ENCODE results near the gene DCC.

Gene DCC

GRCh38 chr18:52541056-52541455 lies 201.1 kb downstream of the DCC start:
- CTCF ChIA-PET = no interaction called here
- POLR2A ChIA-PET = no interaction called here
- DNase-seq (ENCODE audit: extremely low spot score) = no peak
- no peak for TF ChIP-seq ELF4 (IDR thresholded peaks at IDR 0.05)

DNA sequence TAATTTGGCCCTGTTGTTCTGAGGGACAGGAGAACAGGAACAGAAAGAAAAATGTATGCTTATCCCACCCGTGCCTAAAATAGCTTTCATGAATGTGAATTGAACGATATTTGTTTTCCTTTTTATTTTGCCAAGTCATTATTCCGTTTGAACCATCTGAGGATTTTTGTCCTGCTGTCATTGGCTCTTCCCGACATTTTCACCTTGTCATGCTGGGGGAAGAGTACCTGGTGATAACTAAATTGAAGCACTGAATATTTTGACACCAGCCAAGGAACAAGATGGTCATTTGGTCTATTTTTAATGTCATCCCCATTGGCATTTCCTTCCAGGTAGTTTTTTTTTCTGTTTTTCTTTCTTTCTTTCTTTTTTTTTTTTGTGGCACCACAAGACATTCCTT lies 204.1 kb downstream of the DCC start:
- CTCF ChIA-PET = no interaction called here
- DNase-seq (ENCODE audit: extremely low spot score) = no peak
- POLR2A ChIA-PET = no interaction called here
- TF ChIP-seq BHLHE40 (IDR thresholded peaks at IDR 0.05; ENCODE audit: borderline replicate concordance) (no peak), TARDBP (IDR thresholded peaks at IDR 0.05) (no peak), FOXM1 (IDR thresholded peaks at IDR 0.05; ENCODE audit: borderline replicate concordance) (no peak), HDGF (IDR thresholded peaks at IDR 0.05; ENCODE audit: borderline replicate concordance) (no peak), SP1 (IDR thresholded peaks at IDR 0.05) (no peak), CTBP1 (IDR thresholded peaks at IDR 0.05; ENCODE audit: borderline replicate concordance) (no peak), ELF4 (IDR thresholded peaks at IDR 0.05) (no peak), L3MBTL2 (conservative IDR thresholded peaks at IDR 0.05) (no peak), NFRKB (IDR thresholded peaks at IDR 0.05) (no peak), ZNF384 (IDR thresholded peaks at IDR 0.05) (no peak), SUZ12 (IDR thresholded peaks at IDR 0.05) (no peak), ARNT (IDR thresholded peaks at IDR 0.05) (no peak), LEF1 (IDR thresholded peaks at IDR 0.05; ENCODE audit: borderline replicate concordance) (no peak), FOXA1 (IDR thresholded peaks at IDR 0.05) (no peak), FOXK2 (IDR thresholded peaks at IDR 0.05) (no peak)
- TF ChIP-seq, protein P1, sequence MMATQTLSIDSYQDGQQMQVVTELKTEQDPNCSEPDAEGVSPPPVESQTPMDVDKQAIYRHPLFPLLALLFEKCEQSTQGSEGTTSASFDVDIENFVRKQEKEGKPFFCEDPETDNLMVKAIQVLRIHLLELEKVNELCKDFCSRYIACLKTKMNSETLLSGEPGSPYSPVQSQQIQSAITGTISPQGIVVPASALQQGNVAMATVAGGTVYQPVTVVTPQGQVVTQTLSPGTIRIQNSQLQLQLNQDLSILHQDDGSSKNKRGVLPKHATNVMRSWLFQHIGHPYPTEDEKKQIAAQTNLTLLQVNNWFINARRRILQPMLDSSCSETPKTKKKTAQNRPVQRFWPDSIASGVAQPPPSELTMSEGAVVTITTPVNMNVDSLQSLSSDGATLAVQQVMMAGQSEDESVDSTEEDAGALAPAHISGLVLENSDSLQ (IDR thresholded peaks at IDR 0.05) = no peak

- no peak for DNase-seq (ENCODE audit: extremely low spot score)
- TF ChIP-seq ARNT (IDR thresholded peaks at IDR 0.05) = no peak
- no peak for TF ChIP-seq SUZ12 (IDR thresholded peaks at IDR 0.05)
- TF ChIP-seq ELF4 (IDR thresholded peaks at IDR 0.05) = no peak
- TF ChIP-seq FOXM1 (IDR thresholded peaks at IDR 0.05; ENCODE audit: borderline replicate concordance) = no peak
- TF ChIP-seq SP1 (IDR thresholded peaks at IDR 0.05) = no peak
- no peak for TF ChIP-seq TARDBP (IDR thresholded peaks at IDR 0.05)
- TF ChIP-seq, protein P1 (IDR thresholded peaks at IDR 0.05) = no peak
- TF ChIP-seq BHLHE40 (IDR thresholded peaks at IDR 0.05; ENCODE audit: borderline replicate concordance) = no peak
- TF ChIP-seq HDGF (IDR thresholded peaks at IDR 0.05; ENCODE audit: borderline replicate concordance) = no peak
- TF ChIP-seq ZNF384 (IDR thresholded peaks at IDR 0.05) = no peak
- no peak for TF ChIP-seq FOXA1 (IDR thresholded peaks at IDR 0.05)
- TF ChIP-seq NFRKB (IDR thresholded peaks at IDR 0.05) = no peak
- CTCF ChIA-PET = no interaction called here
- POLR2A ChIA-PET = no interaction called here
Measured at GRCh38 chr18:52546686-52547346, 206.8 kb downstream of the DCC start.

- ChIA-PET CTCF (no interaction called here), POLR2A (no interaction called here)
- no peak for TF ChIP-seq HDGF (IDR thresholded peaks at IDR 0.05; ENCODE audit: borderline replicate concordance)
- TF ChIP-seq ZNF384 (IDR thresholded peaks at IDR 0.05) = no peak
- TF ChIP-seq, protein P1 (IDR thresholded peaks at IDR 0.05) = no peak
- TF ChIP-seq ARNT (IDR thresholded peaks at IDR 0.05) = no peak
- TF ChIP-seq BHLHE40 (IDR thresholded peaks at IDR 0.05; ENCODE audit: borderline replicate concordance) = no peak
- no peak for TF ChIP-seq SUZ12 (IDR thresholded peaks at IDR 0.05)
- no peak for TF ChIP-seq FOXM1 (IDR thresholded peaks at IDR 0.05; ENCODE audit: borderline replicate concordance)
- TF ChIP-seq FOXK2 (IDR thresholded peaks at IDR 0.05) = no peak
- no peak for TF ChIP-seq SP1 (IDR thresholded peaks at IDR 0.05)
- TF ChIP-seq ELF4 (IDR thresholded peaks at IDR 0.05) = no peak
- TF ChIP-seq TARDBP (IDR thresholded peaks at IDR 0.05) = no peak
- TF ChIP-seq FOXA1 (IDR thresholded peaks at IDR 0.05) = no peak
- no peak for TF ChIP-seq NFRKB (IDR thresholded peaks at IDR 0.05)
- DNase-seq (ENCODE audit: extremely low spot score) = no peak
Measured at GRCh38 chr18:52553441-52553840, 213.4 kb downstream of the DCC start.

DNA sequence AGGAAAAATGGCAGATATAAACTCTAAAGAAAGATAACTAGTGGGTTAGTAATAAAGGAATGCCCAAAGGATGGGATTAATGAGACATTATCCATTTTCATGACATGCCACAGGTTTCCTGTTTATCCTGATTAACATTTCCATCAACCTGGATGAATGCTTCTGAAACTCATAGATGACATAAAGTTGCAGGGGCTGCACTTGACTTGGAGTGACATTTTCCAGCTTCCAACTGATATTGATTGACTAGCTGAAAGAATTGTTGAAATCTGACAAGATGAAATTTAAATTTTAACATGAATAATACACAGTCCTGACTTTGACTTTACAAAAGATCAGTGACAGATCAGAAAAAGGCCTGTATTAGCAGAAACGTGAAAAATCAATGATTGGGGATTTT lies 214.2 kb downstream of the DCC start:
- no peak for DNase-seq (ENCODE audit: extremely low spot score)
- TF ChIP-seq SP1 (IDR thresholded peaks at IDR 0.05) (no peak), ZNF384 (IDR thresholded peaks at IDR 0.05) (no peak), LEF1 (IDR thresholded peaks at IDR 0.05; ENCODE audit: borderline replicate concordance) (no peak), ELF4 (IDR thresholded peaks at IDR 0.05) (no peak), FOXK2 (IDR thresholded peaks at IDR 0.05) (no peak)
- TF ChIP-seq, protein P1 (IDR thresholded peaks at IDR 0.05) = no peak
- ChIA-PET POLR2A (no interaction called here), CTCF (no interaction called here)

- DNase-seq (ENCODE audit: extremely low spot score) = no peak
- POLR2A ChIA-PET = no interaction called here
- CTCF ChIA-PET = no interaction called here
- TF ChIP-seq HDGF (IDR thresholded peaks at IDR 0.05; ENCODE audit: borderline replicate concordance) = no peak
Measured at GRCh38 chr18:52567360-52567759, 227.4 kb downstream of the DCC start.

All from HEK293T (cell line).